ENCODE data around the gene MKNK1. TPM values are rescaled to one million over a fixed set of nuclear protein-coding genes. Genes with fewer than 3 reads are reported as not detected.

MKNK1 gene
- total and polyA plus RNA-seq, 2 donors (not counting 1 experiment from before 2014, with no cell fraction given), result 51.0 to 73.0 TPM

GRCh38 chr1:46562498-46562897 is 41.6 kb downstream of the MKNK1 start:
- TF ChIP-seq EZH2 (IDR thresholded peaks at IDR 0.05; ENCODE audit: borderline replicate concordance, insufficient read depth, low read depth, low read length, poor library complexity, severe bottlenecking) (no peak), CTCF (IDR thresholded peaks at IDR 0.05) (no peak)
- Mint-ChIP-seq H3K4me1 (no peaks in the 10 kb centered on the region), H3K9me3 (ENCODE audit: insufficient read depth) (no peaks in the 10 kb centered on the region), H3K27me3 (no peaks in the 10 kb centered on the region), H3K4me3 (no peak overlapping the region), H3K27ac (no peak overlapping the region)
- no peak for DNase-seq
- H3K4me2 ChIP-seq (replicated peaks; ENCODE audit: low read depth, low read length, poor library complexity, severe bottlenecking), result no peak overlapping the region
- peaks cover 2 to 47% of the 10 kb centered on the region in 2 experiments for H3K36me3 ChIP-seq (replicated peaks in 1 of 2; ENCODE audit: control extremely low read depth in 1 of 2, control insufficient read depth in 1 of 2, extremely low read depth in 1 of 2, insufficient read depth in 2 of 2, low read length in 1 of 2)
- intact Hi-C loops (cut with micrococcal nuclease), result no loop called here
- no peaks in the 10 kb centered on the region for H3K9me3 ChIP-seq (ENCODE audit: control extremely low read depth in 1 of 3, control insufficient read depth in 2 of 3, insufficient read depth in 1 of 3, low read length in 2 of 3)
- H3K4me1 ChIP-seq (ENCODE audit: control insufficient read depth in 2 of 2, insufficient read depth in 2 of 2, low read length in 2 of 2), result no peaks in the 10 kb centered on the region
- H2AFZ ChIP-seq (ENCODE audit: insufficient read depth, low read depth, low read length, poor library complexity, severe bottlenecking), result no peak overlapping the region
- no peak overlapping the region for H3K9ac ChIP-seq (ENCODE audit: low read length)
- H4K20me1 ChIP-seq (ENCODE audit: control insufficient read depth, insufficient read depth, low read length, poor library complexity, severe bottlenecking), result no peaks in the 10 kb centered on the region
- 99% methylated on average over 15 of the region's 15 CpGs for WGBS (ENCODE audit: insufficient coverage)
- CTCF ChIA-PET, result no interaction called here
- H3K4me3 ChIP-seq (ENCODE audit: control extremely low read depth in 1 of 5, extremely low read depth in 1 of 5, insufficient read depth in 1 of 5, low read depth in 2 of 5, low read length in 4 of 5), result no peak overlapping the region
- POLR2A ChIA-PET, result no interaction called here
- H3K27ac ChIP-seq (ENCODE audit: low read length in 2 of 2), result no peak overlapping the region
- H3K27me3 ChIP-seq (replicated peaks in 1 of 4; ENCODE audit: control extremely low read depth in 1 of 4, control insufficient read depth in 3 of 4, insufficient read depth in 4 of 4, low read length in 3 of 4), result no peaks in the 10 kb centered on the region
- ATAC-seq (ENCODE audit: low read depth), result no peak
- H3K79me2 ChIP-seq (ENCODE audit: control insufficient read depth, insufficient read depth, low read length), result no peaks in the 10 kb centered on the region

DNA sequence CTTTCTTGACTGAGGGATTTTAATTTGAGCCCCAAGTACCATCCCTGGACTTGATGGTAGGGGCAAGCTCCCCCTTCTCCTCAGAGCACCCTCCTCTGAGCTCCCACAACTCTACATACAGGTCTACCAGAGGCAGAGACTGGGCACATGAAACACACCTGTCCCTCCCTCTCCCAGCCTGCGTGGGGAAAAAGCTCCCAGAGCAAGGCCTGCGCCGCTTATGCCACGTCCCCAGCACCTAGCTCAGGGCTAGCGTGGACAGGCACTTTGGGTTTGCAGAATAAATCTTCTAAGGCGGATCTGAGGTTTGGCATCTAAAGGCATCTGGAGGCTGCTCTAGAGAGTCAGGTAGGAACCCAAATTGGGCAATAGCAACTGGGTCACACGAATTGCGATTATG is 45.1 kb downstream of the MKNK1 start:
- ChIA-PET CTCF (interaction anchor here (1.2 kb wide), 1 partner anchor 26 kb away, joined by 5 read pairs; no protein-coding TSS in a partner anchor), POLR2A (no interaction called here)
- peaks cover 0 to 25% of the 10 kb centered on the region in 2 experiments for H3K36me3 ChIP-seq (replicated peaks in 1 of 2; ENCODE audit: control extremely low read depth in 1 of 2, control insufficient read depth in 1 of 2, extremely low read depth in 1 of 2, insufficient read depth in 2 of 2, low read length in 1 of 2)
- no peak overlapping the region for H2AFZ ChIP-seq (ENCODE audit: insufficient read depth, low read depth, low read length, poor library complexity, severe bottlenecking)
- no peaks in the 10 kb centered on the region for H3K9me3 ChIP-seq (ENCODE audit: control extremely low read depth in 1 of 3, control insufficient read depth in 2 of 3, insufficient read depth in 1 of 3, low read length in 2 of 3)
- H3K4me1 ChIP-seq (ENCODE audit: control insufficient read depth in 2 of 2, insufficient read depth in 2 of 2, low read length in 2 of 2), result no peaks in the 10 kb centered on the region
- 99% methylated on average over 7 of the region's 8 CpGs for WGBS (ENCODE audit: insufficient coverage)
- H3K4me1 Mint-ChIP-seq, result no peaks in the 10 kb centered on the region
- H3K9ac ChIP-seq (ENCODE audit: low read length), result no peak overlapping the region
- H3K27ac ChIP-seq (ENCODE audit: low read length in 2 of 2), result no peak overlapping the region
- no peak overlapping the region for H3K4me3 Mint-ChIP-seq
- no peaks in the 10 kb centered on the region for H3K79me2 ChIP-seq (ENCODE audit: control insufficient read depth, insufficient read depth, low read length)
- H3K27ac Mint-ChIP-seq, result no peak overlapping the region
- H3K27me3 ChIP-seq (replicated peaks in 1 of 4; ENCODE audit: control extremely low read depth in 1 of 4, control insufficient read depth in 3 of 4, insufficient read depth in 4 of 4, low read length in 3 of 4), result no peaks in the 10 kb centered on the region
- H4K20me1 ChIP-seq (ENCODE audit: control insufficient read depth, insufficient read depth, low read length, poor library complexity, severe bottlenecking), result no peaks in the 10 kb centered on the region
- TF ChIP-seq CTCF (IDR thresholded peaks at IDR 0.05), result no peak
- no peak for TF ChIP-seq EZH2 (IDR thresholded peaks at IDR 0.05; ENCODE audit: borderline replicate concordance, insufficient read depth, low read depth, low read length, poor library complexity, severe bottlenecking)
- no peaks in the 10 kb centered on the region for H3K27me3 Mint-ChIP-seq
- intact Hi-C loops (cut with micrococcal nuclease), result no loop called here
- ATAC-seq (ENCODE audit: low read depth) (no peak), DNase-seq (no peak)
- H3K4me3 ChIP-seq (ENCODE audit: control extremely low read depth in 1 of 5, extremely low read depth in 1 of 5, insufficient read depth in 1 of 5, low read depth in 2 of 5, low read length in 4 of 5), result no peak overlapping the region
- H3K9me3 Mint-ChIP-seq (ENCODE audit: insufficient read depth), result no peaks in the 10 kb centered on the region
- H3K4me2 ChIP-seq (replicated peaks; ENCODE audit: low read depth, low read length, poor library complexity, severe bottlenecking), result no peak overlapping the region
